D721Med (cell line): ENCODE results near the gene DISP3.

Experiments
- DNase-seq: peaks from one replicate; pipeline ENCODE4 v3.0.0; 2011; ENCODE audit warnings: low spot score; ENCODE audit not compliant: insufficient read length
- FAIRE-seq: peaks from 2 replicates; lab custom pipeline; 2011; peaks lifted over from hg19 to GRCh38; lab: Jason Lieb, UNC
- TF ChIP-seq, protein P1 (sequence below): IDR thresholded peaks from 2 replicates; pipeline ENCODE4 v1.5.1; 2012; ENCODE audit warnings: mild to moderate bottlenecking, control low read depth; ENCODE audit not compliant: insufficient read depth; ENCODE audit errors: missing control alignments

Gene DISP3

DNA sequence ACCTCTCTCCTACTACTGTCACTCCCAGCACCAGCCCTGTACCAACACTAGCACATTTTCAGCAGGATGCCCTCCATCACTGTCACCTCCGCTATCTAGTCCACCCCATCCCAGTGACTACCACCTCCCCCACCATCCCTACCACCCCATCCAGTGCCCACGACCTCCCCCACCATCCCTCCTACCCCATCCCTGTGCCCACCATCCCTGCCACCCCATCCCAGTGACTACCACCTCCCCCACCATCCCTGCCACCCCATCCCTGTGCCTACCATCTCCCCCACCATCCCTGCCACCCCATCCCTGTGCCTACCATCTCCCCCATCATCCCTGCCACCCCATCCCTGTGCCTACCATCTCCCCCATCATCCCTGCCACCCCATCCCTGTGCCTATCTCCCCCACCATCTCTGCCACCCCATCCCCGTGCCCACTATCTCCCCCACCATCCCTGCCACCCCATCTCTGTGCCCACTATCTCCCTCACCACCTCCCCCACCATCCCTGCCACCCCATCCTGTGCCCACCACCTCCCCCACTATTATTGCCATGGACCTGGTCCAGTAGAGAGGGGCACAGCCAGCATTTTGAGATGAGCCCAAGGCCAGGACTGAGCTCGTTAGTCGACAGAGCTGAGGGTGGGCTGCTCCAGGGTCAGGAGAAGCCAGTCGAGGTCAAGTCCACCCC lies 45.7 kb downstream of the DISP3 start:
- FAIRE-seq (no peak), DNase-seq (no peak)
- TF ChIP-seq, protein P1, sequence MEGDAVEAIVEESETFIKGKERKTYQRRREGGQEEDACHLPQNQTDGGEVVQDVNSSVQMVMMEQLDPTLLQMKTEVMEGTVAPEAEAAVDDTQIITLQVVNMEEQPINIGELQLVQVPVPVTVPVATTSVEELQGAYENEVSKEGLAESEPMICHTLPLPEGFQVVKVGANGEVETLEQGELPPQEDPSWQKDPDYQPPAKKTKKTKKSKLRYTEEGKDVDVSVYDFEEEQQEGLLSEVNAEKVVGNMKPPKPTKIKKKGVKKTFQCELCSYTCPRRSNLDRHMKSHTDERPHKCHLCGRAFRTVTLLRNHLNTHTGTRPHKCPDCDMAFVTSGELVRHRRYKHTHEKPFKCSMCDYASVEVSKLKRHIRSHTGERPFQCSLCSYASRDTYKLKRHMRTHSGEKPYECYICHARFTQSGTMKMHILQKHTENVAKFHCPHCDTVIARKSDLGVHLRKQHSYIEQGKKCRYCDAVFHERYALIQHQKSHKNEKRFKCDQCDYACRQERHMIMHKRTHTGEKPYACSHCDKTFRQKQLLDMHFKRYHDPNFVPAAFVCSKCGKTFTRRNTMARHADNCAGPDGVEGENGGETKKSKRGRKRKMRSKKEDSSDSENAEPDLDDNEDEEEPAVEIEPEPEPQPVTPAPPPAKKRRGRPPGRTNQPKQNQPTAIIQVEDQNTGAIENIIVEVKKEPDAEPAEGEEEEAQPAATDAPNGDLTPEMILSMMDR = no peak

DNA sequence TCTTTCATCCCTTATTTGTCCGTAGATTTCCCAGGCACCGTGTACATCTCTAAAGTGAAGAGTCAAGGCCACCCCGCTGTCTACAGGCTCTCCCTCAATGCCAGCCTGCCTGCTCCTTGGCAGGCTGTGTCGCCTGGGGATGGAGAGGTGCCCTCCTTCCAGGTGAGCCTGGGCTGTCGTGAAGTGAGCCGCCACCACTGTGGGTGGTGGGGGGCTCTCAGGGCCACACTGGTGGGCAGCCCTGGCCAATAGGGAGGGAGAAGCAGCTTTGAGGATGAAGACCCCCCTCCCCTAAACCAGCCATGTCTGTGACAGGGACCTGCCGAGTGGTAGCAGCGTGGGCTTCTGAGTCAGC lies 46.2 kb downstream of the DISP3 start:
- FAIRE-seq = no peak
- DNase-seq = no peak
- TF ChIP-seq, protein P1 = no peak

DNA sequence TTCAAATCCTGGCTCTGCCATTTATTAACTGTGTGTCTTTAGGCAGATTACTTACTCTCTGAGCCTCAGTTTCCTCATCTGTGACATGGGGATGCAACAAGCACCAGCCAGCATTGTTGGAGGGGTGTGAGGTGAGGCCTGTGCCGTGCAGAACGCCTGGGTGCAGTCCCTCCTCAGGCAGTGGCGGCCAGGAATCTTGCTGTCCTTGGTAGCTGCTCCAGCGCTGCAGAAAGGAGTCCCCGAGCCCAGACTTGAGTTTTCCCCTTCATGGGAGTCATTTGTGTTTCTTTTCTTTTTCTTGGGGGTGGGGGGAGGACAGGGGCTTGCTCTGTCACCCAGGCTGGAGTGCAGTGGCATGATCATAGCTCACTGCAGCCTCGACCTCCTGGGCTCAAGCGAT lies 46.6 kb downstream of the DISP3 start:
- FAIRE-seq (no peak), DNase-seq (no peak)
- TF ChIP-seq, protein P1 = no peak

DNA sequence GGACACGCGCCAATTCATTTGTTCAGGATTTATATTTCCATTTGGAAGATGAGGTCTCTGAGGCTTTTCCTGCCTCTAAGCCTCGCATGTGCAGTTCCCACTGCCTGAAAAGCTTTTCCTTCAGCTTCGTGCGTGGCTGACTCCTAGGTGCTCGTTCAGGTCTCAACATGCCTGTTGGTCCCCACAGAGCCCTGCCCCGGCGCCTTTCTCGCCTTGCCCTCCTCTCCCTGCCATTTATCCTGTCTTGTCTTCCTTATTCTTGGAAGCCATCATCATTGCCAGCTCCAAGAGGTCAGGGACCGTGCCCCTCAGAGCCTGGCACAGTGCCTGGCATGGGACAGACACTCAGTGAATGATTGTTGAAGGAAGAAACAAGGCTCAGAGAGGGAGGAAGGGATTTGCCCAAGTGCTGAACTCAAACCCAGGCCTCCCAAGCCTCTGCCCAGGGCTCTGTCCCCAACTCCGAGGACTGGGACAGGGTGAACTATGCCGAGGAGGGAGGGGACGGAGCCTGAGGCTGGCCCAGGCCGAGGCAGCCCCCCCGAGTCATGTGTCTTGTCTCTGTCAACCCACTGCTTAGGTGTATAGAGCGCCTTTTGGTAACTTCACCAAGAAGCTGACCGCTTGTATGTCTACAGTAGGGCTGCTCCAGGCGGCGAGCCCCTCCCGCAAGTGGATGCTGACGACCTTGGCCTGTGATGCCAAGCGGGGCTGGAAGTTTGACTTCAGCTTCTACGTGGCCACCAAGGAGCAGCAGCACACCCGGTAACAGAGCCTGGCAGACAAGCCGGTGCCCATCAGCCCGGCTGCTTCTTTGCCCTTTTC lies 47.3 kb downstream of the DISP3 start:
- TF ChIP-seq, protein P1 = no peak
- DNase-seq (no peak), FAIRE-seq (no peak)

DNA sequence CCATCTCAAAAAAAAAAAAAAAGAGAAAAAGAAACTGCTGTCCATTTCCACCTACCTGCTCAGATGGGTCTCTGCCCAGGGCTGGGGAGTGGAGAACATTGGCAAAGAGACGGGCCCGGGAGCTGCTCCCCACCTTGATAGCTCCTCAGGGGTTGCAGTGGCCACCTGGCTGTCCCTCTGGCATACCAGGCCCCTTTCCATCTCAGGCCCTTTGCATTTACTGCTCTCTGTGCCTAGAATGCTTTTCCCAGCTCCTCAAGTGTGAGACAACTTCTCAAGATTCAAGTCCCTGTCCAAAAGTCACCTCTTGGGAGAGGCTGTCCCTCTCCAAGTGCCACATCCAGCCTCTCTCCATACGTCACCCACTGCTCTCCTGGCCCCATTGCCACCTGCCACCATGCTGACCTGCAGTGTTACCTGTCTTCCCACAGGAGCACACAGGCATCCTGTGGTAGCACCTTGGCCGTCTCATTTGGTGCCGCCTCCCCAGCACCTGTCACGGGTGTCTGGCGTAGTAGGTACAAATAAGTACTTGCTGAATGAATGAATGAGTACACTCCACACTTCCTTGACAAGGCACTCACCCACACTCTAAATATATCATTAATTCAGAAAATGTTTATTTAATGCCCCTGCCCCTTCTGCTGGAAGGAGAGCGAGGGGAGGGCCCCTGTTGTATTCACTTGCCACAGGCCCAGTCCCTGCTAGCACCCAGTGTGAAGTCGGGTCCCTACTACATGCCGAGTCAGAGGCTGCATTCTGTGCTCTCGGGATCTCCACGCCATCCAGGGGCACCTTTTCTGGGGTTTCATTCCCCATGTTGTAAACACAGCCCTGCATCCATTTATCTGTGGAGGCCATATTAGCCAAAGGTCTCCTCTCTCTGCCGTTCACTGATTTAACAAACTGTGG lies 48.8 kb downstream of the DISP3 start:
- TF ChIP-seq, protein P1 = no peak
- DNase-seq (no peak), FAIRE-seq (no peak)

DNA sequence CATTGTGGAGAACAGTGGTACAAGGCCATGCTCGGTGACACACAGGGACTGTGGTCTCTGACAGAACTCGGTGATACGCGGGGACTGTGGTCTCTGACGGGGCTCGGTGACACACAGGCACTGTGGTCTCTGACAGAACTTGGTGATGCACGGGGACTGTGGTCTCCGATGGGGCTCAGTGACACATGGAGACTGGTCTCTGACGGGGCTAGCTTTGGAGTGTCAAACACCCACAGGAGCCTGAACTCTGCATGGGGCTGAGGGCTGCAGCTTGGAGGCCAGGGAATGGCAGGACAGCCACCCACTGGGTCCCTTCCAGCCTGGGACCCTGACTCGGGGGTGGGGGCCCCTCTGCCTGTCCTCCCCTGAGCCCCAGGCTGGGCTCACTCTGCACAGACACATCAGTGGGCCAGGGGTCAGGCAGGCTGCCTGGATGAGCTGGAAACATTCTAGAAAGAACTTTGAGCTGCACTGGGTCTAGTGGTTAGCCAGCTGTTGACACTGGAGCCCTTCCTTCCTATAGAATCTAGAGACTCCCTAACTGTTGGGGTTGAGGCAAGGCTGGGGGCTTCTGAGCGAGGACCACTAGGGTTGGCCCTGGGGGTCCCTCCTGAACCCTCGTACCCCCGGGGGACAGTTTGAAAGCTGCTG lies 49.8 kb downstream of the DISP3 start:
- DNase-seq (no peak), FAIRE-seq (no peak)
- TF ChIP-seq, protein P1 = no peak
